H9 (cell line): Measurements from ENCODE around the gene PUS7. TPM values are rescaled to one million over a fixed set of nuclear protein-coding genes. Genes with fewer than 3 reads are reported as not detected.
A peak's percentile ranks its signal among the peaks of the same experiment; 100 is the strongest.

Experiments
- DNase-seq: peaks from one replicate; pipeline ENCODE4 v3.0.0-alpha.2; 2017
- H2AFZ ChIP-seq: one replicate; pipeline ENCODE4 v1.6.1; 2013; ENCODE audit warnings: mild to moderate bottlenecking, low read length, control low read depth, moderate library complexity
- H2AK5ac ChIP-seq: 2 replicates; pipeline ENCODE4 v1.6.1; 2013; ENCODE audit warnings: low read length, control low read depth, mixed read lengths; ENCODE audit not compliant: insufficient read length
- H2BK120ac ChIP-seq: one replicate; pipeline ENCODE4 v1.6.1; 2013; ENCODE audit warnings: low read depth, mild to moderate bottlenecking, low read length, control low read depth, inconsistent platforms; ENCODE audit not compliant: poor library complexity, severe bottlenecking
- H2BK12ac ChIP-seq: 2 replicates; pipeline ENCODE4 v1.6.1; 2013; ENCODE audit warnings: low read length, control low read depth, mixed read lengths, low read depth; ENCODE audit not compliant: insufficient read length
- H2BK15ac ChIP-seq: 2 replicates; pipeline ENCODE4 v1.6.1; 2013; ENCODE audit warnings: low read depth, low read length, control low read depth
- H2BK20ac ChIP-seq: one replicate; pipeline ENCODE4 v1.6.1; 2013; ENCODE audit warnings: low read depth, mild to moderate bottlenecking, low read length, control low read depth, inconsistent platforms; ENCODE audit not compliant: poor library complexity, severe bottlenecking
- H2BK5ac ChIP-seq: 2 replicates; pipeline ENCODE4 v1.6.1; 2013; ENCODE audit warnings: low read length, control low read depth, mixed read lengths; ENCODE audit not compliant: insufficient read length
- H3K14ac ChIP-seq: 2 replicates; pipeline ENCODE4 v1.6.1; 2013; ENCODE audit warnings: low read length, control low read depth; ENCODE audit not compliant: insufficient read depth
- H3K18ac ChIP-seq: 2 replicates; pipeline ENCODE4 v1.6.1; 2013; ENCODE audit warnings: low read depth, mild to moderate bottlenecking, mixed read lengths, low read length, control low read depth; ENCODE audit not compliant: insufficient read length
- H3K23ac ChIP-seq: 2 replicates; pipeline ENCODE4 v1.6.1; 2013; ENCODE audit warnings: low read length, control low read depth, mixed read lengths, low read depth; ENCODE audit not compliant: insufficient read length
- H3K23me2 ChIP-seq: 2 replicates; pipeline ENCODE4 v1.6.1; 2013; ENCODE audit warnings: low read depth, mild to moderate bottlenecking, mixed read lengths, low read length, control low read depth; ENCODE audit not compliant: insufficient read length, poor library complexity, severe bottlenecking
- H3K27ac ChIP-seq: 2 replicates; pipeline ENCODE4 v1.5.1; 2013; ENCODE audit warnings: low read length, control low read depth, mixed read lengths, low read depth; ENCODE audit not compliant: insufficient read length
- H3K27me3 ChIP-seq: 2 replicates; pipeline ENCODE4 v1.6.1; 2013; ENCODE audit warnings: low read length, control low read depth, inconsistent platforms; ENCODE audit not compliant: insufficient read depth
- H3K4ac ChIP-seq: 2 replicates; pipeline ENCODE4 v1.6.1; 2013; ENCODE audit warnings: low read depth, mild to moderate bottlenecking, control low read depth, inconsistent platforms, low read length, moderate library complexity
- H3K4me1 ChIP-seq: 2 replicates; pipeline ENCODE4 v1.6.1; 2013; ENCODE audit warnings: low read length, control low read depth, inconsistent platforms; ENCODE audit not compliant: insufficient read depth
- H3K4me2 ChIP-seq: 2 replicates; pipeline ENCODE4 v1.6.1; 2013; ENCODE audit warnings: low read length, control low read depth, mixed read lengths; ENCODE audit not compliant: insufficient read length, insufficient read depth
- H3K56ac ChIP-seq: 2 replicates; pipeline ENCODE4 v1.6.1; 2013; ENCODE audit warnings: low read depth, mild to moderate bottlenecking, mixed read lengths, low read length, control low read depth; ENCODE audit not compliant: insufficient read length
- H3K79me1 ChIP-seq: 2 replicates; pipeline ENCODE4 v1.6.1; 2013; ENCODE audit warnings: low read depth, mild to moderate bottlenecking, moderate library complexity, low read length, control low read depth, inconsistent platforms; ENCODE audit not compliant: insufficient read depth, poor library complexity, severe bottlenecking
- H3K79me2 ChIP-seq: 2 replicates; pipeline ENCODE4 v1.6.1; 2013; ENCODE audit warnings: low read length, control low read depth, inconsistent platforms; ENCODE audit not compliant: insufficient read depth
- H3K9ac ChIP-seq: 2 replicates; pipeline ENCODE4 v1.6.1; 2013; ENCODE audit warnings: low read length, control low read depth, mixed read lengths; ENCODE audit not compliant: insufficient read length; ENCODE audit errors: extremely low read depth
- H3K9me3 ChIP-seq: one replicate; pipeline ENCODE4 v1.6.1; 2013; ENCODE audit warnings: low read depth, low read length, inconsistent platforms; ENCODE audit not compliant: control insufficient read depth
- H3T11ph ChIP-seq: one replicate; pipeline ENCODE4 v1.6.1; 2013; ENCODE audit warnings: mild to moderate bottlenecking, low read length, control low read depth, inconsistent platforms
- H4K20me1 ChIP-seq: one replicate; pipeline ENCODE4 v1.6.1; 2013; ENCODE audit not compliant: control insufficient read depth, insufficient read length, insufficient read depth
- H4K5ac ChIP-seq: 2 replicates; pipeline ENCODE4 v1.6.1; 2013; ENCODE audit warnings: low read depth, mild to moderate bottlenecking, mixed read lengths, low read length, control low read depth; ENCODE audit not compliant: insufficient read length
- H4K8ac ChIP-seq: replicated peaks from 2 replicates; pipeline ENCODE4 v1.6.1; 2013; ENCODE audit warnings: low read length, control low read depth, mixed read lengths, low read depth; ENCODE audit not compliant: insufficient read length
- H4K91ac ChIP-seq: 2 replicates; pipeline ENCODE4 v1.6.1; 2013; ENCODE audit warnings: low read depth, mild to moderate bottlenecking, moderate library complexity, mixed read lengths, low read length, control low read depth; ENCODE audit not compliant: insufficient read length
- H3K27ac Mint-ChIP-seq, 3 experiments: 2 replicates in 2 of 3; 3 replicates in 1 of 3; pipeline ENCODE4 v1.8.0; 2020 to 2021; ENCODE audit warnings: mixed read lengths in 3 of 3, mild to moderate bottlenecking in 1 of 3, moderate library complexity in 1 of 3
- H3K27me3 Mint-ChIP-seq: 2 replicates; pipeline ENCODE4 v1.8.0; 2021; ENCODE audit warnings: low read depth, mild to moderate bottlenecking, moderate library complexity, mixed read lengths
- H3K36me3 Mint-ChIP-seq, 3 experiments: 2 replicates in 2 of 3; 3 replicates in 1 of 3; pipeline ENCODE4 v1.8.0; 2020 to 2021; ENCODE audit warnings: low read depth in 3 of 3, mixed read lengths in 3 of 3; ENCODE audit not compliant: insufficient read depth in 1 of 3
- H3K4me1 Mint-ChIP-seq, 2 experiments: 2 replicates each; pipeline ENCODE4 v1.8.0; 2020; ENCODE audit warnings: mixed read lengths in 2 of 2
- H3K4me3 Mint-ChIP-seq, 2 experiments: 2 replicates in 1 of 2; 3 replicates in 1 of 2; pipeline ENCODE4 v1.8.0; 2020 to 2021; ENCODE audit warnings: mild to moderate bottlenecking in 2 of 2, mixed read lengths in 2 of 2, moderate library complexity in 1 of 2
- H3K9me3 Mint-ChIP-seq, 2 experiments: 2 replicates in 1 of 2; 3 replicates in 1 of 2; pipeline ENCODE4 v1.8.0; 2020; ENCODE audit warnings: mild to moderate bottlenecking in 2 of 2, mixed read lengths in 2 of 2, moderate library complexity in 1 of 2
- CTCF ChIP-seq: fragments of 200-600 bp; sonication (generic); conservative IDR thresholded peaks from 3 replicates; pipeline ENCODE4 v1.8.0; 2021; ENCODE audit warnings: antibody characterized with exemption, mild to moderate bottlenecking
- WGBS: extraction: QIAGEN DNeasy Blood & Tissue Kit; methylation state at CpG from one replicate; pipeline ENCODE4 v1.1.7; 2013; ENCODE audit warnings: missing lambda C conversion rate, low lambda C conversion rate, mixed read lengths; ENCODE audit not compliant: insufficient read length; ENCODE audit errors: extremely low coverage; 5-methylcytosine and 5-hydroxymethylcytosine counted together
- total RNA-seq: library from RNA; stranded (reverse); gene quantifications from 2 replicates; pipeline ENCODE4 v1.2.1, GENCODE V29; 2021

PUS7 gene
- total RNA-seq, 1 experiment from 2014 or later = 54.3 TPM

- Histone ChIP-seq H3K4ac (no peak overlapping the region), H3K56ac (no peak overlapping the region), H2AFZ (no peak overlapping the region), H4K20me1 (no peaks in the 10 kb centered on the region), H2BK120ac (no peak overlapping the region), H3K4me2 (no peak overlapping the region), H2BK20ac (no peak overlapping the region), H3K4me1 (no peaks in the 10 kb centered on the region), H2BK12ac (no peak overlapping the region), H4K5ac (no peak overlapping the region), H3K27me3 (no peaks in the 10 kb centered on the region), H3K23me2 (no peaks in the 10 kb centered on the region), H3K9ac (no peak overlapping the region), H3K18ac (no peak overlapping the region), H3K9me3 (no peaks in the 10 kb centered on the region), H2BK5ac (no peak overlapping the region), H3K27ac (no peak overlapping the region), H2BK15ac (no peak overlapping the region), H4K91ac (no peak overlapping the region), H3K23ac (no peak overlapping the region), H3K79me1 (peaks cover 18% of the 10 kb centered on the region), H4K8ac (no peak overlapping the region), H3K14ac (no peak overlapping the region), H2AK5ac (no peak overlapping the region), H3K79me2 (peaks cover 26% of the 10 kb centered on the region), H3T11ph (no peak overlapping the region)
- no CpG with 5 or more reads among the region's 4 CpGs for WGBS
- Mint-ChIP-seq H3K27ac (peak overlapping the region; percentile 20 to 58 (median 33); a peak in 6 of 7 replicates), H3K27me3 (no peaks in the 10 kb centered on the region), H3K4me1 (peaks cover 0 to 7% of the 10 kb centered on the region in 2 experiments; a peak in 1 of 4 replicates), H3K4me3 (no peak overlapping the region), H3K36me3 (peaks cover 37 to 43% (median 39%) of the 10 kb centered on the region in 3 experiments), H3K9me3 (no peaks in the 10 kb centered on the region; a peak in 1 of 5 replicates)
- TF ChIP-seq CTCF = no peak
- no peak for DNase-seq
Measured at GRCh38 chr7:105512415-105512814, 9.7 kb downstream of the PUS7 start.
